ENCODE results near the gene TWIST2. TPM values are rescaled to one million over a fixed set of nuclear protein-coding genes. Genes with fewer than 3 reads are reported as not detected.

Gene TWIST2
- total and polyA plus RNA-seq, 10 of the 15 experiments (the other 5 are each of a cell fraction or from before 2014, with no cell fraction given) = not detected

- no peak for TF ChIP-seq PRDM15 (CRISPR knock-in tag; IDR thresholded peaks at IDR 0.05)
- TF ChIP-seq GATAD2B (conservative IDR thresholded peaks at IDR 0.05; ENCODE audit: low read depth) = no peak
Observed at GRCh38 chr2:238863749-238864206, 15.9 kb downstream of the TWIST2 start (continued).

DNA sequence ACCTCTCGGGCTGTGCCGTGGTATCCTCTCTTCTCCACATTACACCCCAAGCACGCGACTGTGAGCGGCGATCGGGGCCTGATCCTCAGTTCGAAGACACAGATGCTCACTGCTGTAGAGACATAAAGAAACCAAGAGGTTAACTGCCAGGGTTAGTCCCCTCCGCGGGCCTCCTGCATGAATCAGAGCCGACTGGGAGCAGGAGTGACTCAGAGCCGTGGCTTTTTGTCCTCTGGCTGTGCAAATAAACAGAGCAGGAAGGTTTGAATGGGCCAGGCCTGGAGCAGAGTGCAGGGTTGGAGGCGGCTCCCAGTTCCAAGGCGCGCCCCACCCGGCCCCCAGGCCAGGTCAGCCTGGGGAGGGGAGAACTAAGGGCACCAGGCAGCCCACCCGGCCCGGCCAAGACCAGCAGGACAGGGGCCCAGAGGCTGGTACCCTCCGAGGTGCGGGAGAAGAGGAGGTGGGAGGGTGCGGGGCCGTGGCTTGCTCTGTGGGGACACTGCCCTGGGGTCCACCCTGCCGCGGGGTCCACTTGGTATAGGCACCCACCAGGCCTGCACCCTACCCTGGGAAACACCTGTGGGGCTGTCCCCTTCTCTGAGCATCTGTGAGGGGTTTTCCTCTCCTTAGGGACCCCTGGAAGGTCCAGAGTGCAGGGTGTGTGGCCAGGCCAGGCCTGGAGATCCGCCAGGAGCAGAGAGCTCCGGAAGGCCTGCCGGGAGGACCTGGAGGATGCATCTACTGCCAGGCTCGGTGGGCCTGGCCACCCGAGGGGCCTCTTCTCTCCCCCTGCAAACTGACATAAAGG is 16.5 kb downstream of the TWIST2 start:
- intact Hi-C loops (cut with micrococcal nuclease; ENCODE audit: unreplicated experiment) (no loop called here), in situ Hi-C loops (cut with MboI) (no loop called here)
- ATAC-seq (peak; percentile 26; the same call in 1 of the 3 replicates), DNase-seq (ENCODE audit: low read depth, low spot score) (no peak), FAIRE-seq (no peak)
- Histone ChIP-seq H3K79me2 (ENCODE audit: control insufficient read depth, insufficient read depth, low read length) (no peaks in the 10 kb centered on the region), H3K27ac (ENCODE audit: control insufficient read depth, insufficient read depth) (no peak overlapping the region), H3K36me3 (ENCODE audit: control insufficient read depth in 2 of 2, insufficient read depth in 2 of 2, low read length in 1 of 2) (no peaks in the 10 kb centered on the region), H3K9me3 (replicated peaks; ENCODE audit: control insufficient read depth, insufficient read depth, low read length) (no peaks in the 10 kb centered on the region), H3K9ac (ENCODE audit: control insufficient read depth, insufficient read depth, low read length) (no peak overlapping the region), H3K27me3 (replicated peaks in 1 of 2; ENCODE audit: control insufficient read depth in 2 of 2, insufficient read depth in 2 of 2, low read length in 1 of 2) (no peaks in the 10 kb centered on the region), H4K20me1 (ENCODE audit: control insufficient read depth, insufficient read depth) (no peaks in the 10 kb centered on the region), H3K4me2 (ENCODE audit: control insufficient read depth, insufficient read depth) (no peak overlapping the region), H3K4me3 (no peak overlapping the region), H3K4me1 (ENCODE audit: control insufficient read depth, insufficient read depth, low read length) (no peaks in the 10 kb centered on the region), H2AFZ (ENCODE audit: control insufficient read depth, low read depth, low read length) (no peak overlapping the region)
- CTCF ChIA-PET = no interaction called here
- SMC1A ChIA-PET (ENCODE audit: uncharacterized antibody, unreplicated experiment) = no interaction called here
- RAD21 ChIA-PET (ENCODE audit: unreplicated experiment) = no interaction called here
- WGBS (ENCODE audit: insufficient coverage, insufficient replicate concordance, low lambda C conversion rate, missing lambda C conversion rate) = 9% methylated on average over 25 of the region's 29 CpGs
- POLR2A ChIA-PET = no interaction called here
- no TSS peak for BruUV-seq (replicated peaks)
- no peak for TF ChIP-seq ZNF207 (IDR thresholded peaks at IDR 0.05; ENCODE audit: borderline replicate concordance)
- TF ChIP-seq ZNF622 (IDR thresholded peaks at IDR 0.05) = no peak
- TF ChIP-seq, protein P1, sequence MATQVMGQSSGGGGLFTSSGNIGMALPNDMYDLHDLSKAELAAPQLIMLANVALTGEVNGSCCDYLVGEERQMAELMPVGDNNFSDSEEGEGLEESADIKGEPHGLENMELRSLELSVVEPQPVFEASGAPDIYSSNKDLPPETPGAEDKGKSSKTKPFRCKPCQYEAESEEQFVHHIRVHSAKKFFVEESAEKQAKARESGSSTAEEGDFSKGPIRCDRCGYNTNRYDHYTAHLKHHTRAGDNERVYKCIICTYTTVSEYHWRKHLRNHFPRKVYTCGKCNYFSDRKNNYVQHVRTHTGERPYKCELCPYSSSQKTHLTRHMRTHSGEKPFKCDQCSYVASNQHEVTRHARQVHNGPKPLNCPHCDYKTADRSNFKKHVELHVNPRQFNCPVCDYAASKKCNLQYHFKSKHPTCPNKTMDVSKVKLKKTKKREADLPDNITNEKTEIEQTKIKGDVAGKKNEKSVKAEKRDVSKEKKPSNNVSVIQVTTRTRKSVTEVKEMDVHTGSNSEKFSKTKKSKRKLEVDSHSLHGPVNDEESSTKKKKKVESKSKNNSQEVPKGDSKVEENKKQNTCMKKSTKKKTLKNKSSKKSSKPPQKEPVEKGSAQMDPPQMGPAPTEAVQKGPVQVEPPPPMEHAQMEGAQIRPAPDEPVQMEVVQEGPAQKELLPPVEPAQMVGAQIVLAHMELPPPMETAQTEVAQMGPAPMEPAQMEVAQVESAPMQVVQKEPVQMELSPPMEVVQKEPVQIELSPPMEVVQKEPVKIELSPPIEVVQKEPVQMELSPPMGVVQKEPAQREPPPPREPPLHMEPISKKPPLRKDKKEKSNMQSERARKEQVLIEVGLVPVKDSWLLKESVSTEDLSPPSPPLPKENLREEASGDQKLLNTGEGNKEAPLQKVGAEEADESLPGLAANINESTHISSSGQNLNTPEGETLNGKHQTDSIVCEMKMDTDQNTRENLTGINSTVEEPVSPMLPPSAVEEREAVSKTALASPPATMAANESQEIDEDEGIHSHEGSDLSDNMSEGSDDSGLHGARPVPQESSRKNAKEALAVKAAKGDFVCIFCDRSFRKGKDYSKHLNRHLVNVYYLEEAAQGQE (IDR thresholded peaks at IDR 0.05; ENCODE audit: low read depth, low read length) = no peak
- no peak for TF ChIP-seq YY1 (IDR thresholded peaks at IDR 0.05; ENCODE audit: low read depth, low read length)
- no peak for TF ChIP-seq RAD51 (IDR thresholded peaks at IDR 0.05)
- no peak for TF ChIP-seq MXI1 (IDR thresholded peaks at IDR 0.05; ENCODE audit: low read depth, low read length)
- no peak for TF ChIP-seq SUZ12 (IDR thresholded peaks at IDR 0.05; ENCODE audit: unreplicated experiment)
- TF ChIP-seq, protein P2, sequence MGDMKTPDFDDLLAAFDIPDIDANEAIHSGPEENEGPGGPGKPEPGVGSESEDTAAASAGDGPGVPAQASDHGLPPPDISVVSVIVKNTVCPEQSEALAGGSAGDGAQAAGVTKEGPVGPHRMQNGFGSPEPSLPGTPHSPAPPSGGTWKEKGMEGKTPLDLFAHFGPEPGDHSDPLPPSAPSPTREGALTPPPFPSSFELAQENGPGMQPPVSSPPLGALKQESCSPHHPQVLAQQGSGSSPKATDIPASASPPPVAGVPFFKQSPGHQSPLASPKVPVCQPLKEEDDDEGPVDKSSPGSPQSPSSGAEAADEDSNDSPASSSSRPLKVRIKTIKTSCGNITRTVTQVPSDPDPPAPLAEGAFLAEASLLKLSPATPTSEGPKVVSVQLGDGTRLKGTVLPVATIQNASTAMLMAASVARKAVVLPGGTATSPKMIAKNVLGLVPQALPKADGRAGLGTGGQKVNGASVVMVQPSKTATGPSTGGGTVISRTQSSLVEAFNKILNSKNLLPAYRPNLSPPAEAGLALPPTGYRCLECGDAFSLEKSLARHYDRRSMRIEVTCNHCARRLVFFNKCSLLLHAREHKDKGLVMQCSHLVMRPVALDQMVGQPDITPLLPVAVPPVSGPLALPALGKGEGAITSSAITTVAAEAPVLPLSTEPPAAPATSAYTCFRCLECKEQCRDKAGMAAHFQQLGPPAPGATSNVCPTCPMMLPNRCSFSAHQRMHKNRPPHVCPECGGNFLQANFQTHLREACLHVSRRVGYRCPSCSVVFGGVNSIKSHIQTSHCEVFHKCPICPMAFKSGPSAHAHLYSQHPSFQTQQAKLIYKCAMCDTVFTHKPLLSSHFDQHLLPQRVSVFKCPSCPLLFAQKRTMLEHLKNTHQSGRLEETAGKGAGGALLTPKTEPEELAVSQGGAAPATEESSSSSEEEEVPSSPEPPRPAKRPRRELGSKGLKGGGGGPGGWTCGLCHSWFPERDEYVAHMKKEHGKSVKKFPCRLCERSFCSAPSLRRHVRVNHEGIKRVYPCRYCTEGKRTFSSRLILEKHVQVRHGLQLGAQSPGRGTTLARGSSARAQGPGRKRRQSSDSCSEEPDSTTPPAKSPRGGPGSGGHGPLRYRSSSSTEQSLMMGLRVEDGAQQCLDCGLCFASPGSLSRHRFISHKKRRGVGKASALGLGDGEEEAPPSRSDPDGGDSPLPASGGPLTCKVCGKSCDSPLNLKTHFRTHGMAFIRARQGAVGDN (IDR thresholded peaks at IDR 0.05) = no peak
